H9 (cell line): ENCODE data around the gene CRMP1. TPM values are rescaled to one million over a fixed set of nuclear protein-coding genes. Genes with fewer than 3 reads are reported as not detected.

ENCODE experiments used
- DNase-seq: peaks from one replicate; pipeline ENCODE4 v3.0.0-alpha.2; 2017
- H2AFZ ChIP-seq: one replicate; pipeline ENCODE4 v1.6.1; 2013; ENCODE audit warnings: mild to moderate bottlenecking, low read length, control low read depth, moderate library complexity
- H2AK5ac ChIP-seq: 2 replicates; pipeline ENCODE4 v1.6.1; 2013; ENCODE audit warnings: low read length, control low read depth, mixed read lengths; ENCODE audit not compliant: insufficient read length
- H2BK120ac ChIP-seq: one replicate; pipeline ENCODE4 v1.6.1; 2013; ENCODE audit warnings: low read depth, mild to moderate bottlenecking, low read length, control low read depth, inconsistent platforms; ENCODE audit not compliant: poor library complexity, severe bottlenecking
- H2BK12ac ChIP-seq: 2 replicates; pipeline ENCODE4 v1.6.1; 2013; ENCODE audit warnings: low read length, control low read depth, mixed read lengths, low read depth; ENCODE audit not compliant: insufficient read length
- H2BK15ac ChIP-seq: 2 replicates; pipeline ENCODE4 v1.6.1; 2013; ENCODE audit warnings: low read depth, low read length, control low read depth
- H2BK20ac ChIP-seq: one replicate; pipeline ENCODE4 v1.6.1; 2013; ENCODE audit warnings: low read depth, mild to moderate bottlenecking, low read length, control low read depth, inconsistent platforms; ENCODE audit not compliant: poor library complexity, severe bottlenecking
- H2BK5ac ChIP-seq: 2 replicates; pipeline ENCODE4 v1.6.1; 2013; ENCODE audit warnings: low read length, control low read depth, mixed read lengths; ENCODE audit not compliant: insufficient read length
- H3K14ac ChIP-seq: 2 replicates; pipeline ENCODE4 v1.6.1; 2013; ENCODE audit warnings: low read length, control low read depth; ENCODE audit not compliant: insufficient read depth
- H3K18ac ChIP-seq: 2 replicates; pipeline ENCODE4 v1.6.1; 2013; ENCODE audit warnings: low read depth, mild to moderate bottlenecking, mixed read lengths, low read length, control low read depth; ENCODE audit not compliant: insufficient read length
- H3K23ac ChIP-seq: 2 replicates; pipeline ENCODE4 v1.6.1; 2013; ENCODE audit warnings: low read length, control low read depth, mixed read lengths, low read depth; ENCODE audit not compliant: insufficient read length
- H3K23me2 ChIP-seq: 2 replicates; pipeline ENCODE4 v1.6.1; 2013; ENCODE audit warnings: low read depth, mild to moderate bottlenecking, mixed read lengths, low read length, control low read depth; ENCODE audit not compliant: insufficient read length, poor library complexity, severe bottlenecking
- H3K27ac ChIP-seq: 2 replicates; pipeline ENCODE4 v1.5.1; 2013; ENCODE audit warnings: low read length, control low read depth, mixed read lengths, low read depth; ENCODE audit not compliant: insufficient read length
- H3K27me3 ChIP-seq: 2 replicates; pipeline ENCODE4 v1.6.1; 2013; ENCODE audit warnings: low read length, control low read depth, inconsistent platforms; ENCODE audit not compliant: insufficient read depth
- H3K4ac ChIP-seq: 2 replicates; pipeline ENCODE4 v1.6.1; 2013; ENCODE audit warnings: low read depth, mild to moderate bottlenecking, control low read depth, inconsistent platforms, low read length, moderate library complexity
- H3K4me1 ChIP-seq: 2 replicates; pipeline ENCODE4 v1.6.1; 2013; ENCODE audit warnings: low read length, control low read depth, inconsistent platforms; ENCODE audit not compliant: insufficient read depth
- H3K4me2 ChIP-seq: 2 replicates; pipeline ENCODE4 v1.6.1; 2013; ENCODE audit warnings: low read length, control low read depth, mixed read lengths; ENCODE audit not compliant: insufficient read length, insufficient read depth
- H3K56ac ChIP-seq: 2 replicates; pipeline ENCODE4 v1.6.1; 2013; ENCODE audit warnings: low read depth, mild to moderate bottlenecking, mixed read lengths, low read length, control low read depth; ENCODE audit not compliant: insufficient read length
- H3K79me1 ChIP-seq: 2 replicates; pipeline ENCODE4 v1.6.1; 2013; ENCODE audit warnings: low read depth, mild to moderate bottlenecking, moderate library complexity, low read length, control low read depth, inconsistent platforms; ENCODE audit not compliant: insufficient read depth, poor library complexity, severe bottlenecking
- H3K79me2 ChIP-seq: 2 replicates; pipeline ENCODE4 v1.6.1; 2013; ENCODE audit warnings: low read length, control low read depth, inconsistent platforms; ENCODE audit not compliant: insufficient read depth
- H3K9ac ChIP-seq: 2 replicates; pipeline ENCODE4 v1.6.1; 2013; ENCODE audit warnings: low read length, control low read depth, mixed read lengths; ENCODE audit not compliant: insufficient read length; ENCODE audit errors: extremely low read depth
- H3K9me3 ChIP-seq: one replicate; pipeline ENCODE4 v1.6.1; 2013; ENCODE audit warnings: low read depth, low read length, inconsistent platforms; ENCODE audit not compliant: control insufficient read depth
- H3T11ph ChIP-seq: one replicate; pipeline ENCODE4 v1.6.1; 2013; ENCODE audit warnings: mild to moderate bottlenecking, low read length, control low read depth, inconsistent platforms
- H4K20me1 ChIP-seq: one replicate; pipeline ENCODE4 v1.6.1; 2013; ENCODE audit not compliant: control insufficient read depth, insufficient read length, insufficient read depth
- H4K5ac ChIP-seq: 2 replicates; pipeline ENCODE4 v1.6.1; 2013; ENCODE audit warnings: low read depth, mild to moderate bottlenecking, mixed read lengths, low read length, control low read depth; ENCODE audit not compliant: insufficient read length
- H4K8ac ChIP-seq: replicated peaks from 2 replicates; pipeline ENCODE4 v1.6.1; 2013; ENCODE audit warnings: low read length, control low read depth, mixed read lengths, low read depth; ENCODE audit not compliant: insufficient read length
- H4K91ac ChIP-seq: 2 replicates; pipeline ENCODE4 v1.6.1; 2013; ENCODE audit warnings: low read depth, mild to moderate bottlenecking, moderate library complexity, mixed read lengths, low read length, control low read depth; ENCODE audit not compliant: insufficient read length
- H3K27ac Mint-ChIP-seq, 3 experiments: 2 replicates in 2 of 3; 3 replicates in 1 of 3; pipeline ENCODE4 v1.8.0; 2020 to 2021; ENCODE audit warnings: mixed read lengths in 3 of 3, mild to moderate bottlenecking in 1 of 3, moderate library complexity in 1 of 3
- H3K27me3 Mint-ChIP-seq: 2 replicates; pipeline ENCODE4 v1.8.0; 2021; ENCODE audit warnings: low read depth, mild to moderate bottlenecking, moderate library complexity, mixed read lengths
- H3K36me3 Mint-ChIP-seq, 3 experiments: 2 replicates in 2 of 3; 3 replicates in 1 of 3; pipeline ENCODE4 v1.8.0; 2020 to 2021; ENCODE audit warnings: low read depth in 3 of 3, mixed read lengths in 3 of 3; ENCODE audit not compliant: insufficient read depth in 1 of 3
- H3K4me1 Mint-ChIP-seq, 2 experiments: 2 replicates each; pipeline ENCODE4 v1.8.0; 2020; ENCODE audit warnings: mixed read lengths in 2 of 2
- H3K4me3 Mint-ChIP-seq, 2 experiments: 2 replicates in 1 of 2; 3 replicates in 1 of 2; pipeline ENCODE4 v1.8.0; 2020 to 2021; ENCODE audit warnings: mild to moderate bottlenecking in 2 of 2, mixed read lengths in 2 of 2, moderate library complexity in 1 of 2
- H3K9me3 Mint-ChIP-seq, 2 experiments: 2 replicates in 1 of 2; 3 replicates in 1 of 2; pipeline ENCODE4 v1.8.0; 2020; ENCODE audit warnings: mild to moderate bottlenecking in 2 of 2, mixed read lengths in 2 of 2, moderate library complexity in 1 of 2
- CTCF ChIP-seq: fragments of 200-600 bp; sonication (generic); conservative IDR thresholded peaks from 3 replicates; pipeline ENCODE4 v1.8.0; 2021; ENCODE audit warnings: antibody characterized with exemption, mild to moderate bottlenecking
- WGBS: extraction: QIAGEN DNeasy Blood & Tissue Kit; methylation state at CpG from one replicate; pipeline ENCODE4 v1.1.7; 2013; ENCODE audit warnings: missing lambda C conversion rate, low lambda C conversion rate, mixed read lengths; ENCODE audit not compliant: insufficient read length; ENCODE audit errors: extremely low coverage; 5-methylcytosine and 5-hydroxymethylcytosine counted together
- total RNA-seq: library from RNA; stranded (reverse); gene quantifications from 2 replicates; pipeline ENCODE4 v1.2.1, GENCODE V29; 2021

CRMP1 gene
- total RNA-seq, 1 experiment from 2014 or later, result 71.6 TPM

GRCh38 chr4:5891563-5892322, 1.1 kb downstream of the CRMP1 start:
- H3K79me2 ChIP-seq, result no peaks in the 10 kb centered on the region; the same call in 1 of the 2 replicates
- H2BK15ac ChIP-seq, result no peak overlapping the region
- WGBS, result no CpG with 5 or more reads among the region's 34 CpGs
- no peak overlapping the region for H3K9ac ChIP-seq
- no peak overlapping the region for H3K27ac ChIP-seq
- no peak overlapping the region for H3K27ac Mint-ChIP-seq
- no peak overlapping the region for H2BK20ac ChIP-seq
- no peak overlapping the region for H2AK5ac ChIP-seq
- H3K27me3 ChIP-seq, result peaks cover 18% of the 10 kb centered on the region; the same call in 1 of the 2 replicates
- peaks cover 72% of the 10 kb centered on the region for H3K27me3 Mint-ChIP-seq
- H3K18ac ChIP-seq, result no peak overlapping the region
- TF ChIP-seq CTCF, result no peak
- H3K9me3 Mint-ChIP-seq, result peaks cover under 1 to 11% of the 10 kb centered on the region in 2 experiments; a peak in 4 of 5 replicates
- no peak overlapping the region for H4K5ac ChIP-seq
- H2BK120ac ChIP-seq, result no peak overlapping the region
- no peak overlapping the region for H2AFZ ChIP-seq
- H2BK12ac ChIP-seq, result no peak overlapping the region
- no peak overlapping the region for H3K56ac ChIP-seq
- H3K9me3 ChIP-seq, result no peaks in the 10 kb centered on the region
- no peaks in the 10 kb centered on the region for H3K79me1 ChIP-seq
- H4K8ac ChIP-seq, result no peak overlapping the region
- no peaks in the 10 kb centered on the region for H4K20me1 ChIP-seq
- H3K23ac ChIP-seq, result no peak overlapping the region
- no peak overlapping the region for H3K4ac ChIP-seq
- H2BK5ac ChIP-seq, result no peak overlapping the region
- no peak overlapping the region for H4K91ac ChIP-seq
- H3K4me2 ChIP-seq, result peak overlapping the region; percentile 82
- peaks cover 0 to 4% (median under 1%) of the 10 kb centered on the region in 3 experiments; a peak in 3 of 7 replicates for H3K36me3 Mint-ChIP-seq
- no peak for DNase-seq
- peak overlapping the region; percentile 68 to 84 for H3K4me3 Mint-ChIP-seq
- peaks cover 2% of the 10 kb centered on the region; the same call in 1 of the 2 replicates for H3K4me1 ChIP-seq
- no peak overlapping the region for H3K14ac ChIP-seq
- no peak overlapping the region for H3T11ph ChIP-seq
- peaks cover 31 to 52% of the 10 kb centered on the region in 2 experiments for H3K4me1 Mint-ChIP-seq
- H3K23me2 ChIP-seq, result peaks cover 20% of the 10 kb centered on the region
